ENCODE measurements around the gene SNX18.

The SNX18 gene

DNA sequence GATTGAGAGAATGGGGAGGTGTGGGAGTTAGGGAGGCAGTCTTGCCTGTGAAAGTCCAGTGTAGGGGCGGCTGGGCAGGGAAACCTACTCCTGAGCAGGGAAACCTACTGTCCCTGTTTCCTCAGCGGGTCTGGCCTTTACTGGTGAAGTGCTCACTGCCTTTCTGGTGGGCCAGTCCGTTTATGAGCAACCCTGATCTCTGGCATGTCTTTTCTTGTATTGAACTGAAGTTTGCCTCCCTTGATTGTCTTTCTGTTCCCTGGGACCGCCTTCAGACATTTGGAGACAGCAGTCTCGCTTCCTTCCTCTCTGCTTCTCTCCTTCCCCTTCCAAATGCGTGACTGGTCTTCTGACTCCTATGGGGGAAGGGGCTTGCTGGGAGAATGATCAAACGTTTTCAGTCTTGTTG, 2.9 kb downstream of the SNX18 start:
- no peak for DNase-seq (ENCODE audit: low spot score)
- TF ChIP-seq, protein P1, sequence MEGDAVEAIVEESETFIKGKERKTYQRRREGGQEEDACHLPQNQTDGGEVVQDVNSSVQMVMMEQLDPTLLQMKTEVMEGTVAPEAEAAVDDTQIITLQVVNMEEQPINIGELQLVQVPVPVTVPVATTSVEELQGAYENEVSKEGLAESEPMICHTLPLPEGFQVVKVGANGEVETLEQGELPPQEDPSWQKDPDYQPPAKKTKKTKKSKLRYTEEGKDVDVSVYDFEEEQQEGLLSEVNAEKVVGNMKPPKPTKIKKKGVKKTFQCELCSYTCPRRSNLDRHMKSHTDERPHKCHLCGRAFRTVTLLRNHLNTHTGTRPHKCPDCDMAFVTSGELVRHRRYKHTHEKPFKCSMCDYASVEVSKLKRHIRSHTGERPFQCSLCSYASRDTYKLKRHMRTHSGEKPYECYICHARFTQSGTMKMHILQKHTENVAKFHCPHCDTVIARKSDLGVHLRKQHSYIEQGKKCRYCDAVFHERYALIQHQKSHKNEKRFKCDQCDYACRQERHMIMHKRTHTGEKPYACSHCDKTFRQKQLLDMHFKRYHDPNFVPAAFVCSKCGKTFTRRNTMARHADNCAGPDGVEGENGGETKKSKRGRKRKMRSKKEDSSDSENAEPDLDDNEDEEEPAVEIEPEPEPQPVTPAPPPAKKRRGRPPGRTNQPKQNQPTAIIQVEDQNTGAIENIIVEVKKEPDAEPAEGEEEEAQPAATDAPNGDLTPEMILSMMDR (IDR thresholded peaks at IDR 0.05; ENCODE audit: extremely low read depth, missing control alignments): no peak

DNA sequence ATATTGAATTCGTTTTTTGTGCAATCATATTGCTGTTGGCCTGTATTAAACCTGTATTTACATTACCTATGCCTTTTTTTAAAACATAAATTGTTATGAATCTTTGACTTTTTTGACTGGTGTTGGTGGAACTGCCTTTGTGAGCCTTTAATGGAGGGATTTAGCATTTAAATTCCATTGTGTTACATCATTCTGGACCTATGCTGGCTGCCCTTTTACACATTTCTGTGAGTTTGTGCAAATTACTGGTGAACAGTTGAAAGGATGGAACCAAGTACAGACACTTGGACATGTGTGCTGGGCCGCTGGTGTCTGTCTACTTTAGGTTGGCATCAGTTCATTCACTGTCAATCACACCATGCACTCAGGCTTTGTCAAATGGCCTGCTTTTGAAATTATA, 3.4 kb downstream of the SNX18 start:
- DNase-seq (ENCODE audit: low spot score): no peak
- TF ChIP-seq, protein P1 (IDR thresholded peaks at IDR 0.05; ENCODE audit: extremely low read depth, missing control alignments): no peak

DNA sequence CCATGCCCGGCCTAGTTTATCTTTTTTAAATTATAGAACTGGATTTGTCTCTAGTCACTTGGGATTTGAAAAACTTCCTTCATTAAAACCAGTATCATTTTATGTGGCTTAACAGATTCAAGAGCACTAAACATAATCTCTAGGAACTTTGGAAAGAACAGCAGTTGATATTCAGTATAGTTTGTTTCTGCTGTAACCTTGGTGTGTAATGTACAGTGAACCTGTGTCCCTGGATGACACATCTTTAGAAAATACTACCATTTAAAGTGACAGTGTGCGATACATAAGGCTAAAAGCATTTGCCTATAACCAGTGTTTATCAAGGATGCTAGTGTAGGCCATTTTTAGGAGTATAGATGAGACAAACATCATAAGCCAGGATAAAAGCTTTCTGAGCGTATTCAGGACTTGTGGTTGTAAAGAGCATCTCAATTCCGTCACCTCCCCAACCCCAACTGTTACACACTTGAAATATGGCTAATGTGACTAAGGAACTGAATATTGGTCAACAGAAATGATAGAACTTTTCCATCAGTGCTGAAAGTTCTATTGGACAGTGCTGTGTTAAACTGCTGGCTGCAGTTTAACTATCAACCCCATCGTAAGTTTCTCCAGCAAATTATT, 4.4 kb downstream of the SNX18 start:
- TF ChIP-seq, protein P1 (IDR thresholded peaks at IDR 0.05; ENCODE audit: extremely low read depth, missing control alignments): no peak
- no peak for DNase-seq (ENCODE audit: low spot score)

DNA sequence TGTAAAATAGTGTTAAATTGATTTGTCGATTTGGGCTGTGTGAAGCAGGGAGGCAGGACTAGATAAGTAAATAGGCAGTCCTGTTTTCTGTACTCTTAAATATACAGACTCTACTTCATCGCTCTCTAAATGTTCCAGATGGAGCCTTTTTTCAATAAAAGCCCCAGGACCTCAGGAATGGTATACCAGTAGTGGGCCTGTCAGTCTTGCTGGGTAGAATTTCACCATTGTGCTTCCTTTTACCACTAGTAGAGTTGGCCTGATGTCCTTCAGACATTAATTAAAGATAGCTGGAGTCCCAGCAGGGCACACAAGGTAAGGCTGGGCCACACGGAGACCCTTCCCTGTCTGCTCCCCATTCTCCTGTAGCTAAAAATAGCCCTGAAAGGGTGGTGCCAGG, 6.0 kb downstream of the SNX18 start:
- TF ChIP-seq, protein P1 (IDR thresholded peaks at IDR 0.05; ENCODE audit: extremely low read depth, missing control alignments): no peak
- DNase-seq (ENCODE audit: low spot score): no peak

DNA sequence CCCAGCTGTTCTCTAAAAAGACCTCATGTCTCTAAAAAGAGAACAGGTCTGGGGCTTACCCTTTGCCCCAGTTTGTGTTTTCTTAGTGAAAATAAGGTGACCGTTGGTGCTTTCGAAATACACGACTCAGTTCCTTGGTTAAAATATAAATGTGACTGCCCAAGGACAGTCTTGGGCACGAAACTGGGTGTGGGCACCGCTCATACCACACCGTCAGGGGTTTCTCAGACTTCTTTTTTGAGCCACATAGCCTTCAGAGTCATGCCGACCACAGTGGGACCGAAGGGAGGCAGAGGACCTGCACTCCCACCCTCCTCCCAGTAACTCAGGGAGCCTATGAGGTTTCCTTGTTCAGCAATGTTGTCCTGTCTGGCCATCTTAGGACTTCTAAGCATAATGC, 6.5 kb downstream of the SNX18 start:
- no peak for DNase-seq (ENCODE audit: low spot score)
- TF ChIP-seq, protein P1 (IDR thresholded peaks at IDR 0.05; ENCODE audit: extremely low read depth, missing control alignments): no peak

DNA sequence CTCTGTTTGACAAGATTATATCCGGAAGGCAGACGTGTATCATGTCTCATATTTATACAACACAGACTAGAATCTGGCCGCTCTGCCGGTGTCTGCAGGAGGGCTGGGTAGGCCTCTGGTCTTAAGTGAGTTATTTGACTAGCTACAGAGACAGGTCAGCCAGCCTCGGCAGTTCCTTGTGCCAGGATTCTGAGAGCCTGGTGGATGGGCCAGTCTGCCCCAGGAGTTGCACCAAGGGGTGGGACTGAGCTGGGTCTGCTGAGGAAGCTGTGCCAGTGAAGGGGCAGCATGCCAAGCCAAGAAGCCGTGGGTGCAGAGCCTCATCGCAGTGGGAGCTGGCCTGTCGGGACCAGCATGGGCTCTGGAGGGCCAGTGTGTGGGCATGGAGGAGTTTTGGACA, 7.1 kb downstream of the SNX18 start:
- DNase-seq (ENCODE audit: low spot score): no peak

DNA sequence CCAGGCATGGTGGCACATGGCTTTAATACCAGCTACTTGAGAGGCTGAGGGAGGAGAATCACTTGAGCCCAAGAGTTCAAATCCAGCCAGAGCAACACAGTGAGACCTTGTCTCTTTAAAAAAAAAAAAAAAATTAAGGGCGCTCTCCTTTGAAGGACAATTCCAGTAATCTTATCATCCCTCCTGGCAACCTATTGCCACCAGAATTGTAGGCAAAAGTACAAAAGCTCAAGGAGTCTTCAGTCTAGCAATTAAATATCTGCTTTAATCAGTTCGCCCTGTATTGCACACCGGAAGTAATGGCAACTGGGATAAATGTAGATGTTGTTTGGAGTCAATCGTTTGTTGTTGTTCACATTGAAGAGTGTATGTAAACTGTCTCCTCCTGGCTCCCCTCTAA, 7.7 kb downstream of the SNX18 start:
- DNase-seq (ENCODE audit: low spot score): no peak
- TF ChIP-seq, protein P1 (IDR thresholded peaks at IDR 0.05; ENCODE audit: extremely low read depth, missing control alignments): no peak

More for the DNA sequence above, 7.1 kb downstream of the SNX18 start:
- TF ChIP-seq, protein P1 (IDR thresholded peaks at IDR 0.05; ENCODE audit: extremely low read depth, missing control alignments): no peak

Data from GM20000 (cell line).